HEK293 (cell line): ENCODE data around the gene FMO1.

Experiments used
- CTCF ChIA-PET: fragments of 350-600 bp; formaldehyde crosslinking; extraction: SDS; loops from one replicate; lab custom pipeline; 2021; ENCODE audit warnings: antibody characterized with exemption; lab: Yijun Ruan, JAX
- POLR2A ChIA-PET: fragments of 300-600 bp; formaldehyde crosslinking; extraction: SDS; loops from one replicate; lab custom pipeline; 2020; ENCODE audit warnings: antibody characterized with exemption, inconsistent platforms; lab: Yijun Ruan, JAX
- H3K27ac ChIP-seq: fragments of 200-500 bp; sonication (Bioruptor generic); 2 replicates; pipeline ENCODE4 v1.5.1; 2014; ENCODE audit warnings: low read depth, low read length, control low read depth, inconsistent platforms; ENCODE audit errors: extremely low read depth
- H3K36me3 ChIP-seq, 2 experiments: fragments of 200-500 bp in 1 of 2; sonication (Bioruptor generic) in 1 of 2; 1 replicate in 1 of 2; 2 replicates in 1 of 2; pipeline ENCODE4 v1.5.1; 2014 to 2017; ENCODE audit warnings: inconsistent platforms in 2 of 2, low read length in 2 of 2; ENCODE audit not compliant: control insufficient read depth in 2 of 2, insufficient read depth in 1 of 2
- H3K4me1 ChIP-seq: fragments of 200-500 bp; sonication (Bioruptor generic); 2 replicates; pipeline ENCODE4 v1.5.1; 2014; ENCODE audit warnings: mild to moderate bottlenecking, low read length, inconsistent platforms; ENCODE audit not compliant: control insufficient read depth, insufficient read depth
- H3K4me3 ChIP-seq: 2 replicates; pipeline ENCODE4 v1.5.1; 2011; ENCODE audit warnings: low read depth, mild to moderate bottlenecking, control low read depth, low read length, moderate library complexity
- H3K9me3 ChIP-seq: fragments of 200-500 bp; sonication (Bioruptor generic); 2 replicates; pipeline ENCODE4 v1.5.1; 2014; ENCODE audit warnings: low read depth, low read length, inconsistent platforms; ENCODE audit not compliant: control insufficient read depth, insufficient read depth
- BCL11B ChIP-seq: fragments of 450-650 bp; formaldehyde crosslinking; IDR thresholded peaks from 2 replicates; pipeline ENCODE4 v1.5.1; 2016; ENCODE audit warnings: low read depth, missing biosample characterization, missing genetic modification characterization
- EGR2 ChIP-seq: fragments of 450-650 bp; formaldehyde crosslinking; IDR thresholded peaks from 2 replicates; pipeline ENCODE4 v1.5.1; 2016; ENCODE audit warnings: low read depth, missing biosample characterization, missing genetic modification characterization
- GLIS1 ChIP-seq: fragments of 450-650 bp; formaldehyde crosslinking; IDR thresholded peaks from 2 replicates; pipeline ENCODE4 v1.5.1; 2016; ENCODE audit warnings: missing biosample characterization, missing genetic modification characterization
- SCRT2 ChIP-seq: fragments of 450-650 bp; formaldehyde crosslinking; IDR thresholded peaks from 2 replicates; pipeline ENCODE4 v1.5.1; 2016; ENCODE audit warnings: missing biosample characterization, missing genetic modification characterization
- ZEB2 ChIP-seq: fragments of 450-650 bp; formaldehyde crosslinking; IDR thresholded peaks from 2 replicates; pipeline ENCODE4 v1.5.1; 2016; ENCODE audit warnings: missing biosample characterization, missing genetic modification characterization
- ZNF202 ChIP-seq: fragments of 450-650 bp; formaldehyde crosslinking; IDR thresholded peaks from 2 replicates; pipeline ENCODE4 v1.5.1; 2016; ENCODE audit warnings: missing biosample characterization, missing genetic modification characterization, borderline replicate concordance
- ZNF394 ChIP-seq: fragments of 450-650 bp; formaldehyde crosslinking; IDR thresholded peaks from 2 replicates; pipeline ENCODE4 v1.5.1; 2016; ENCODE audit warnings: missing biosample characterization, missing genetic modification characterization, mild to moderate bottlenecking, moderate library complexity, borderline replicate concordance
- ZNF514 ChIP-seq: fragments of 450-650 bp; formaldehyde crosslinking; IDR thresholded peaks from 2 replicates; pipeline ENCODE4 v1.5.1; 2016; ENCODE audit warnings: missing biosample characterization, missing genetic modification characterization
- ZNF621 ChIP-seq: fragments of 450-650 bp; formaldehyde crosslinking; IDR thresholded peaks from 2 replicates; pipeline ENCODE4 v1.5.1; 2017; ENCODE audit warnings: missing biosample characterization, missing genetic modification characterization
- ZNF843 ChIP-seq: fragments of 450-650 bp; formaldehyde crosslinking; IDR thresholded peaks from 2 replicates; pipeline ENCODE4 v1.5.1; 2016; ENCODE audit warnings: missing biosample characterization, missing genetic modification characterization
- TF ChIP-seq, protein P1 (sequence below): fragments of 450-650 bp; formaldehyde crosslinking; IDR thresholded peaks from 2 replicates; pipeline ENCODE4 v1.5.1; 2017; ENCODE audit warnings: missing biosample characterization, missing genetic modification characterization
- TF ChIP-seq, protein P2 (sequence below): fragments of 450-650 bp; formaldehyde crosslinking; IDR thresholded peaks from 2 replicates; pipeline ENCODE4 v1.5.1; 2016; ENCODE audit warnings: missing biosample characterization, missing genetic modification characterization, low read depth
- TF ChIP-seq, protein P3 (sequence below): fragments of 450-650 bp; formaldehyde crosslinking; conservative IDR thresholded peaks from 2 replicates; pipeline ENCODE4 v1.5.1; 2016; ENCODE audit warnings: low read depth, missing biosample characterization, missing genetic modification characterization
- TF ChIP-seq, protein P4 (sequence below): fragments of 450-650 bp; formaldehyde crosslinking; conservative IDR thresholded peaks from 2 replicates; pipeline ENCODE4 v1.5.1; 2016; ENCODE audit warnings: low read depth, missing biosample characterization, missing genetic modification characterization

The FMO1 gene

DNA sequence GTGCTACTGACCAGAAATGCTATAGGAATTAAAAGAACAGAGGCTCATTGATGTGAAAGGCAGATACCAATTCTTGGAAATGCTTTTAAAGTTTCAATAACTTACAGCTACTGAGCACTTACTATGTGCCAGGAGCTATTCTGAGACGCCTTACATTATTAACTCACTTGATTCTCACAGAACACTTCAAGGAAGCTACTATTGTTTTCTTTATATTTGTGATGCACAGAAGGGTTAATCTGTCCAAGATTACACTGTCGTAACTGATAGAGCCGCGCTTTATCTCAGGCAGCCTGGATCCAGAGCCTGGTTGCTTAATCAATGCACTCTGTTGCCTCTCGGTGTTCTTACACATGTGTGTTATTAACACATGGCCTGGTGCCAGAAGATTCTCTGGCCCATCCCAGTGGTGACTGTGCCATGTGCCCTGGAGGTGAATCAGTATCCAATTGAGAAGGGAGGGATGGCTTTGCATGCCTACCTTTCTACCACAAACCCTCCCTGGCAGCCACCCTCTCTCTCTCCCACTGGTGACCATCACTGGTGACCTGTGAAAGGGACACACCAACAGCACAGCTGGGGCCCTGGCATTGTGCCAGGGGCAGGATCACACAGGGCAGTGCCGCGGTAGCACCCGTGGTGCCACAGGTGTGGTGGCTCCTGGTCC, 8.8 kb downstream of the FMO1 start:
- POLR2A ChIA-PET: interaction anchor here (0.5 kb wide), 1 partner anchor 66 kb away, joined by 3 read pairs; no protein-coding TSS in a partner anchor
- Histone ChIP-seq H3K4me1 (peaks cover 6% of the 10 kb centered on the region), H3K27ac (no peak overlapping the region), H3K9me3 (no peaks in the 10 kb centered on the region), H3K4me3 (no peak overlapping the region), H3K36me3 (no peaks in the 10 kb centered on the region)
- CTCF ChIA-PET: interaction anchor here (0.6 to 1.0 kb wide), 2 partner anchors 12 to 13 kb away, joined by 4 read pairs; no protein-coding TSS in a partner anchor
- TF ChIP-seq ZNF843 (tag by site-specific recombination) (no peak), BCL11B (no peak), EGR2 (tag by site-specific recombination) (no peak), ZNF394 (tag by site-specific recombination) (no peak), SCRT2 (0 out of 2 replicates have a peak, but pooled peaks have one; percentile 38)
- TF ChIP-seq, protein P1, sequence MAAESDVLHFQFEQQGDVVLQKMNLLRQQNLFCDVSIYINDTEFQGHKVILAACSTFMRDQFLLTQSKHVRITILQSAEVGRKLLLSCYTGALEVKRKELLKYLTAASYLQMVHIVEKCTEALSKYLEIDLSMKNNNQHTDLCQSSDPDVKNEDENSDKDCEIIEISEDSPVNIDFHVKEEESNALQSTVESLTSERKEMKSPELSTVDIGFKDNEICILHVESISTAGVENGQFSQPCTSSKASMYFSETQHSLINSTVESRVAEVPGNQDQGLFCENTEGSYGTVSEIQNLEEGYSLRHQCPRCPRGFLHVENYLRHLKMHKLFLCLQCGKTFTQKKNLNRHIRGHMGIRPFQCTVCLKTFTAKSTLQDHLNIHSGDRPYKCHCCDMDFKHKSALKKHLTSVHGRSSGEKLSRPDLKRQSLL (tag by site-specific recombination): no peak

DNA sequence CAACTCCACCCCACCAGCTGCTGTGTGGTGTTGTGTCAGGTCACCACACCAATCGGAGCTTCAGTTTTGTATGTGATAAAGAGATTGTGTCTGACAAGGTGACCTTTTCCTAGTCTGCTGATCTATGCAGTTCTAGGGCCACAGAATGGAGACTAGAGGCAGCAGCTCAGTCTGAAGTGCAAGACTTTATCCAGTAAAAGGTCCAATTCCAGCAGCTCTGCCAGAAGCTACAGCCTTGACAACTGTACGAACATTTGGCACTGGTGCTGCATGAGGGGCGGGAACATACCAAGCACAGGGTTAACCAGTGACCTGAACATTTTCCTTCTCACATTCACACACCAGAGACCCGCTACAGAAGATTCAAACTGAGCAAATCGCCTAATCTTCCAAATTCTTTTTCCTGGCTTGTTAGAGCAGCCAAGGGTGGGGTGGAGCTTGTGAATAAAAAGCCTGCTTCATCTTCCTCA, 9.3 kb downstream of the FMO1 start:
- no peak overlapping the region for H3K27ac ChIP-seq
- peaks cover 6% of the 10 kb centered on the region for H3K4me1 ChIP-seq
- CTCF ChIA-PET: interaction anchor here (0.9 kb wide), 1 partner anchor 12 kb away, joined by 3 read pairs; no protein-coding TSS in a partner anchor
- POLR2A ChIA-PET: no interaction called here
- TF ChIP-seq BCL11B (no peak), ZNF621 (tag by site-specific recombination) (no peak)
- TF ChIP-seq, protein P2, sequence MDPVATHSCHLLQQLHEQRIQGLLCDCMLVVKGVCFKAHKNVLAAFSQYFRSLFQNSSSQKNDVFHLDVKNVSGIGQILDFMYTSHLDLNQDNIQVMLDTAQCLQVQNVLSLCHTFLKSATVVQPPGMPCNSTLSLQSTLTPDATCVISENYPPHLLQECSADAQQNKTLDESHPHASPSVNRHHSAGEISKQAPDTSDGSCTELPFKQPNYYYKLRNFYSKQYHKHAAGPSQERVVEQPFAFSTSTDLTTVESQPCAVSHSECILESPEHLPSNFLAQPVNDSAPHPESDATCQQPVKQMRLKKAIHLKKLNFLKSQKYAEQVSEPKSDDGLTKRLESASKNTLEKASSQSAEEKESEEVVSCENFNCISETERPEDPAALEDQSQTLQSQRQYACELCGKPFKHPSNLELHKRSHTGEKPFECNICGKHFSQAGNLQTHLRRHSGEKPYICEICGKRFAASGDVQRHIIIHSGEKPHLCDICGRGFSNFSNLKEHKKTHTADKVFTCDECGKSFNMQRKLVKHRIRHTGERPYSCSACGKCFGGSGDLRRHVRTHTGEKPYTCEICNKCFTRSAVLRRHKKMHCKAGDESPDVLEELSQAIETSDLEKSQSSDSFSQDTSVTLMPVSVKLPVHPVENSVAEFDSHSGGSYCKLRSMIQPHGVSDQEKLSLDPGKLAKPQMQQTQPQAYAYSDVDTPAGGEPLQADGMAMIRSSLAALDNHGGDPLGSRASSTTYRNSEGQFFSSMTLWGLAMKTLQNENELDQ (tag by site-specific recombination): no peak
- no peaks in the 10 kb centered on the region for H3K36me3 ChIP-seq
- no peak overlapping the region for H3K4me3 ChIP-seq
- no peaks in the 10 kb centered on the region for H3K9me3 ChIP-seq

DNA sequence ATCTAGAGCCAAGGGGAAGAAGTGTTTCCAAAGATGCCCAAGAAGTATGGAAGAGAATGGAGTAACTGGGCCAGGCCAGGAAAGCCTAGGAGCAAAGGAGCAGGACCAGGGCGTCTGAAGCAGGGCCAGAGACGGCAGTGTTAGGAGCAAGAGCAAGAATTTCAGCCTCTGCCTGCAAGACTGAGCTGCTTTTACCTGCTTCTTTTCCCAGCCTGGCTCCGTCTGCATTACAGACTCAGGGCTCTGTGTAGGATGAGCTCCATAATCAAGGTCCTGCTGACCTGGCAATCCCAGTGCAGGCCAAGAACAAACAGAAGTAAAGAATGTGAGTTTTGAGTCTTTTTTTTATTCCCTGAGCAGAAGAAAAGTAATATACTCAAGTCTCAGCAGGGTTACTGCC, 10.1 kb downstream of the FMO1 start:
- H3K4me3 ChIP-seq: no peak overlapping the region
- ChIA-PET POLR2A (no interaction called here), CTCF (interaction anchor here (0.7 to 0.9 kb wide), 2 partner anchors 13 kb away, joined by 3 to 4 read pairs; no protein-coding TSS in a partner anchor)
- TF ChIP-seq, protein P3, sequence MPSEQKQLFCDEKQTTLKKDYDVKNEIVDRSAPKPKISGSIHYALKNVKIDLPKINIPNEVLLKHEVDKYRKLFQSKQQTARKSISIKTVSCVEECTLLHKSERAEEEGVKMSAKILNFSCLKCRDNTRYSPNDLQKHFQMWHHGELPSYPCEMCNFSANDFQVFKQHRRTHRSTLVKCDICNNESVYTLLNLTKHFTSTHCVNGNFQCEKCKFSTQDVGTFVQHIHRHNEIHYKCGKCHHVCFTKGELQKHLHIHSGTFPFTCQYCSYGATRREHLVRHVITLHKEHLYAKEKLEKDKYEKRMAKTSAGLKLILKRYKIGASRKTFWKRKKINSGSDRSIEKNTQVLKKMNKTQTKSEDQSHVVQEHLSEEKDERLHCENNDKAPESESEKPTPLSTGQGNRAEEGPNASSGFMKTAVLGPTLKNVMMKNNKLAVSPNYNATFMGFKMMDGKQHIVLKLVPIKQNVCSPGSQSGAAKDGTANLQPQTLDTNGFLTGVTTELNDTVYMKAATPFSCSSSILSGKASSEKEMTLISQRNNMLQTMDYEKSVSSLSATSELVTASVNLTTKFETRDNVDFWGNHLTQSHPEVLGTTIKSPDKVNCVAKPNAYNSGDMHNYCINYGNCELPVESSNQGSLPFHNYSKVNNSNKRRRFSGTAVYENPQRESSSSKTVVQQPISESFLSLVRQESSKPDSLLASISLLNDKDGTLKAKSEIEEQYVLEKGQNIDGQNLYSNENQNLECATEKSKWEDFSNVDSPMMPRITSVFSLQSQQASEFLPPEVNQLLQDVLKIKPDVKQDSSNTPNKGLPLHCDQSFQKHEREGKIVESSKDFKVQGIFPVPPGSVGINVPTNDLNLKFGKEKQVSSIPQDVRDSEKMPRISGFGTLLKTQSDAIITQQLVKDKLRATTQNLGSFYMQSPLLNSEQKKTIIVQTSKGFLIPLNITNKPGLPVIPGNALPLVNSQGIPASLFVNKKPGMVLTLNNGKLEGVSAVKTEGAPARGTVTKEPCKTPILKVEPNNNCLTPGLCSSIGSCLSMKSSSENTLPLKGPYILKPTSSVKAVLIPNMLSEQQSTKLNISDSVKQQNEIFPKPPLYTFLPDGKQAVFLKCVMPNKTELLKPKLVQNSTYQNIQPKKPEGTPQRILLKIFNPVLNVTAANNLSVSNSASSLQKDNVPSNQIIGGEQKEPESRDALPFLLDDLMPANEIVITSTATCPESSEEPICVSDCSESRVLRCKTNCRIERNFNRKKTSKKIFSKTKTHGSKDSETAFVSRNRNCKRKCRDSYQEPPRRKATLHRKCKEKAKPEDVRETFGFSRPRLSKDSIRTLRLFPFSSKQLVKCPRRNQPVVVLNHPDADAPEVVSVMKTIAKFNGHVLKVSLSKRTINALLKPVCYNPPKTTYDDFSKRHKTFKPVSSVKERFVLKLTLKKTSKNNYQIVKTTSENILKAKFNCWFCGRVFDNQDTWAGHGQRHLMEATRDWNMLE: no peak
- TF ChIP-seq ZEB2 (no peak), ZNF202 (tag by site-specific recombination) (no peak), GLIS1 (tag by site-specific recombination) (no peak), ZNF514 (tag by site-specific recombination) (no peak)
- TF ChIP-seq, protein P4, sequence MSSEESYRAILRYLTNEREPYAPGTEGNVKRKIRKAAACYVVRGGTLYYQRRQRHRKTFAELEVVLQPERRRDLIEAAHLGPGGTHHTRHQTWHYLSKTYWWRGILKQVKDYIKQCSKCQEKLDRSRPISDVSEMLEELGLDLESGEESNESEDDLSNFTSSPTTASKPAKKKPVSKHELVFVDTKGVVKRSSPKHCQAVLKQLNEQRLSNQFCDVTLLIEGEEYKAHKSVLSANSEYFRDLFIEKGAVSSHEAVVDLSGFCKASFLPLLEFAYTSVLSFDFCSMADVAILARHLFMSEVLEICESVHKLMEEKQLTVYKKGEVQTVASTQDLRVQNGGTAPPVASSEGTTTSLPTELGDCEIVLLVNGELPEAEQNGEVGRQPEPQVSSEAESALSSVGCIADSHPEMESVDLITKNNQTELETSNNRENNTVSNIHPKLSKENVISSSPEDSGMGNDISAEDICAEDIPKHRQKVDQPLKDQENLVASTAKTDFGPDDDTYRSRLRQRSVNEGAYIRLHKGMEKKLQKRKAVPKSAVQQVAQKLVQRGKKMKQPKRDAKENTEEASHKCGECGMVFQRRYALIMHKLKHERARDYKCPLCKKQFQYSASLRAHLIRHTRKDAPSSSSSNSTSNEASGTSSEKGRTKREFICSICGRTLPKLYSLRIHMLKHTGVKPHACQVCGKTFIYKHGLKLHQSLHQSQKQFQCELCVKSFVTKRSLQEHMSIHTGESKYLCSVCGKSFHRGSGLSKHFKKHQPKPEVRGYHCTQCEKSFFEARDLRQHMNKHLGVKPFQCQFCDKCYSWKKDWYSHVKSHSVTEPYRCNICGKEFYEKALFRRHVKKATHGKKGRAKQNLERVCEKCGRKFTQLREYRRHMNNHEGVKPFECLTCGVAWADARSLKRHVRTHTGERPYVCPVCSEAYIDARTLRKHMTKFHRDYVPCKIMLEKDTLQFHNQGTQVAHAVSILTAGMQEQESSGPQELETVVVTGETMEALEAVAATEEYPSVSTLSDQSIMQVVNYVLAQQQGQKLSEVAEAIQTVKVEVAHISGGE (tag by site-specific recombination): no peak
- peaks cover 6% of the 10 kb centered on the region for H3K4me1 ChIP-seq
- no peaks in the 10 kb centered on the region for H3K9me3 ChIP-seq
- H3K27ac ChIP-seq: no peak overlapping the region
- H3K36me3 ChIP-seq: no peaks in the 10 kb centered on the region
